Measurements from ENCODE around the gene THADA. TPM values are rescaled to one million over a fixed set of nuclear protein-coding genes. Genes with fewer than 3 reads are reported as not detected.
"Not testable (repeated sequence)": the region's sequence is repeated elsewhere in the genome, so short reads cannot be mapped to it uniquely, and the experiment has no call there.

Gene THADA
- total RNA-seq, 2 donors from 2014 or later: 41.1 to 54.3 TPM

DNA sequence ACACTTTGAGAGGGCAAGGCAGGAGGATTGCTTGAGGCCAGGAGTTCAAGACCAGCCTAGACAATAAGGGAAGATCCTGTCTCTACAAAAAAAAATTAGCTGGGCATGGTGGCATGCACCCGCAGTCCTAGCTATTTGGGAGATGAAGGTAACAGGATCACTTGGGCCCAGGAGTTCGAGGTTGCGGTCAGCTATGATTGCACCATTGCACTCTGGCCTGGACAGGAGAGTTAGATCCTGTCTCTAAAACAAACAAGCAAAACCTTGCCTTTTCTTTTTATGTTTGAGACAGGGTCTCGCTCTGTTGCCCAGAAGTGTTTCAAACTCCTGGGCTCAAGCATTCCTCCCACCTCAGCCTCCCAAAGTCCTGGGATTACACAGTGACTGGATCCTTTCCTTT is 14.5 kb upstream of the THADA start:
- H3K27me3 ChIP-seq (replicated peaks; ENCODE audit: insufficient read depth): no peaks in the 10 kb centered on the region
- H3K27ac ChIP-seq: no peak overlapping the region
- intact Hi-C loops (cut with DNase I): loop anchor here (10.0 kb wide), 1 partner anchor 274 kb away; no protein-coding TSS in a partner anchor
- H3K9me3 ChIP-seq: no peaks in the 10 kb centered on the region
- 93% methylated on average over 4 of the region's 4 CpGs for WGBS
- H3K4me1 ChIP-seq (replicated peaks): no peaks in the 10 kb centered on the region
- H3K36me3 ChIP-seq: no peaks in the 10 kb centered on the region
- H3K4me3 ChIP-seq: no peak overlapping the region
- no peak for TF ChIP-seq CTCF (IDR thresholded peaks at IDR 0.05)
- TF ChIP-seq POLR2AphosphoS5 (IDR thresholded peaks at IDR 0.05): no peak
- TF ChIP-seq POLR2A (IDR thresholded peaks at IDR 0.05): no peak
- no peak for DNase-seq (ENCODE audit: low spot score)

DNA sequence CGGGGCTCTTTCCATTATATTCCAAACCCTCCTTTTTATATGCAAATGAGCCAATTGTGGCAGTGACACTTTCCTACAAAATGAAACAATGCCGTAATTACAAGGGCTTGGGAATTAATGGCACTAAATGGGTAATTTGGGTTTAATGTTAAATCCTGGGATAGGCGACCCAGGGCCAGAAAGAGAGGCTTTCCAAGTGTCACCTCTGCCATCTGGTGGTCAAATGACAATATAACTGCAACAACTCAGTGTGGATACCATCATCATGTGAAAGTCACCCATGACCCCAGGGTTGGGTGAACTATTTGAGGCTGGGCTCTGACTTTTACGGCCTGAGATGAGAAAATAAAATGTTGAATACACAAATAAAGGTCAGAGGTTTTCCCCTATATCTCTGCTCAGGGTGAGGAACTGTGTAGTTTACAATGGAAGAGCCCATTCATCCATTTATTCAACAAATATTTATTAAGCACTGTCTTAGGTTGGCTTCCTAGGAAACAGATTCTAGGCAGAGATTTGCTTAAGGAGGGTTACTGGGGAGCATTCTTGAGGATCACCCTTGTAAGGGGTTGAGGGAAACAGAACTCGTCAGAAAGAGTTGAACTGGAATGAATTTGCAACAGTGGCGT is 13.6 kb upstream of the THADA start:
- WGBS: 31% methylated on average over 6 of the region's 6 CpGs
- Histone ChIP-seq H3K27ac (no peak overlapping the region), H3K4me1 (replicated peaks) (no peaks in the 10 kb centered on the region), H3K9me3 (no peaks in the 10 kb centered on the region), H3K36me3 (no peaks in the 10 kb centered on the region), H3K27me3 (replicated peaks; ENCODE audit: insufficient read depth) (no peaks in the 10 kb centered on the region), H3K4me3 (no peak overlapping the region)
- TF ChIP-seq CTCF (IDR thresholded peaks at IDR 0.05): peak; percentile 22 to 61 (median 58)
- TF ChIP-seq POLR2A (IDR thresholded peaks at IDR 0.05): no peak
- intact Hi-C loops (cut with DNase I): no loop called here
- DNase-seq (ENCODE audit: low spot score): peak; percentile 28

GRCh38 chr2:43605851-43606250 is 10.0 kb upstream of the THADA start:
- no peak overlapping the region for H3K27ac ChIP-seq
- DNase-seq (ENCODE audit: low spot score): no peak
- no peaks in the 10 kb centered on the region for H3K36me3 ChIP-seq
- whole genome bisulfite sequencing: 76% methylated on average over 5 of the region's 5 CpGs
- intact Hi-C loops (cut with DNase I): no loop called here
- no peaks in the 10 kb centered on the region for H3K9me3 ChIP-seq
- H3K4me1 ChIP-seq (replicated peaks): no peaks in the 10 kb centered on the region
- H3K27me3 ChIP-seq (replicated peaks; ENCODE audit: insufficient read depth): no peaks in the 10 kb centered on the region
- H3K4me3 ChIP-seq: no peak overlapping the region
- no peak for TF ChIP-seq POLR2A (IDR thresholded peaks at IDR 0.05)
- TF ChIP-seq POLR2AphosphoS5 (IDR thresholded peaks at IDR 0.05): no peak
- TF ChIP-seq CTCF (IDR thresholded peaks at IDR 0.05): no peak

DNA sequence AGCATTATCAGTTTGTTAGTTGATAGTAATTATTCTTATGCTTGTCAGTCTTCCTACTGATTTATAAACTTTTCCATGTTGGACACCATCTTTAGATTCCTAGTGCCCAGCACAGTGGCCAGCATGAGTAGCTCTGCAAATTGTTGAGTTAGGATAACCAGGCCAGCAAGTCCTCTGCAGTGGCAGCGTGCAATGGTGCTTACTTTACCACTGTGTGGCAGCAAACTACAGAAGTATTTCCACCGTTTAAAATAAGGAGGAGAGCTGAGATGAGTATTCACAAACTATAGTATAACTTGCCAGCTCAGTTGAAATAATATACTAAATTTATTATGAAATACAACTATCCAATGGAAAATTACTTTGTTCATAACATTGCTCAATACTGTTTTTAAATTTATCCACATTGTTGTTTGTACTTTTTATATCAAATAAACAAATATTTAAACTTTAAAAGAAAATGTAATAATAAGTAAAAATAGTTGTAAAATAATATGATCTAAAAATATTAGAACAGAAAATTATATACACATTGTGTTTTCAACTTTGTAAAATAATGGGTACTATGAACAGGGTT is 9.3 kb upstream of the THADA start:
- Histone ChIP-seq H3K36me3 (no peaks in the 10 kb centered on the region), H3K4me3 (no peak overlapping the region), H3K27me3 (replicated peaks; ENCODE audit: insufficient read depth) (no peaks in the 10 kb centered on the region), H3K9me3 (no peaks in the 10 kb centered on the region), H3K27ac (no peak overlapping the region), H3K4me1 (replicated peaks) (no peaks in the 10 kb centered on the region)
- TF ChIP-seq POLR2AphosphoS5 (IDR thresholded peaks at IDR 0.05): no peak
- TF ChIP-seq CTCF (IDR thresholded peaks at IDR 0.05): peak in 2 of 4 experiments; percentile 15 to 40
- 4% methylated on average over 2 of the region's 2 CpGs for WGBS
- intact Hi-C loops (cut with DNase I): no loop called here
- no peak for DNase-seq (ENCODE audit: low spot score)

GRCh38 chr2:43604674-43605073 is 8.8 kb upstream of the THADA start:
- H3K4me1 ChIP-seq (replicated peaks): no peaks in the 10 kb centered on the region
- H3K27me3 ChIP-seq (replicated peaks; ENCODE audit: insufficient read depth): no peaks in the 10 kb centered on the region
- TF ChIP-seq POLR2AphosphoS5 (IDR thresholded peaks at IDR 0.05): no peak
- no peak for TF ChIP-seq POLR2A (IDR thresholded peaks at IDR 0.05)
- no peak for TF ChIP-seq CTCF (IDR thresholded peaks at IDR 0.05)
- intact Hi-C loops (cut with DNase I): no loop called here
- WGBS: 74% methylated on average over 4 of the region's 4 CpGs
- H3K9me3 ChIP-seq: no peaks in the 10 kb centered on the region
- H3K36me3 ChIP-seq: no peaks in the 10 kb centered on the region
- H3K27ac ChIP-seq: no peak overlapping the region
- no peak overlapping the region for H3K4me3 ChIP-seq
- no peak for DNase-seq (ENCODE audit: low spot score)

- intact Hi-C loops (cut with DNase I); DNase-seq (ENCODE audit: low spot score); H3K36me3 ChIP-seq; H3K27me3 ChIP-seq (replicated peaks; ENCODE audit: insufficient read depth); H3K9me3 ChIP-seq; H3K4me3 ChIP-seq; H3K27ac ChIP-seq; H3K4me1 ChIP-seq (replicated peaks): not testable (repeated sequence)
- WGBS: 76% methylated on average over 1 of the region's 1 CpG
Measured at GRCh38 chr2:43600596-43600995, 4.8 kb upstream of the THADA start.
